ENCODE results near the gene NUBP2.

NUBP2 gene

GRCh38 chr16:1772362-1772907 lies 10.3 kb upstream of the NUBP2 start, which contains the start of gene EME2:
Gene EME2, plus strand, starts transcription at chr16:1772810. Its CDS starts 418 bp downstream, at chr16:1773228.
- peak; percentile 34 for DNase-seq (ENCODE audit: low read depth)

GRCh38 chr16:1772908-1773702 lies 9.7 kb upstream of the NUBP2 start, which contains the start of gene MRPS34:
Gene MRPS34, minus strand, starts transcription at chr16:1773134. Its CDS starts 15 bp downstream, at chr16:1773119.
- peak; percentile 68 for DNase-seq (ENCODE audit: low read depth)

- DNase-seq (ENCODE audit: low read depth) = no peak
These were observed 8.9 kb upstream of the NUBP2 start for GRCh38 chr16:1773703-1774447.

DNA sequence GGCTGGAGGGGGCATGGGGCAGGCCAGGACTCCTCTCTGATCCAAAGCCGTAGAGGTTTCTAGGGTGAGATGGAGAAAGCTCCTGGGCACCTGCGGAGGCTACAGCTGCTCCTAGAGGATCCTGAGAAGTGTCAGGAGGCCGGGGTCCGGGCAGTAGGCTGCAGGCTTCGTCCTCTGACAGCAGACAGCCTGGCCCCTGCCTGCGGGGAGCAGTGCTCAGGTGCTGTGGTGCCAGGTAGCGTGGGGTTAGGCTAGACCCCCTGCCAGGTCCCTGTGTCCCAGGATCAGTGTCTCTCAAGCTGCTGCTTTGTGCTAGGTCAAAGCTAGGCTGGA lies 8.3 kb upstream of the NUBP2 start:
- no peak for DNase-seq (ENCODE audit: low read depth)

DNA sequence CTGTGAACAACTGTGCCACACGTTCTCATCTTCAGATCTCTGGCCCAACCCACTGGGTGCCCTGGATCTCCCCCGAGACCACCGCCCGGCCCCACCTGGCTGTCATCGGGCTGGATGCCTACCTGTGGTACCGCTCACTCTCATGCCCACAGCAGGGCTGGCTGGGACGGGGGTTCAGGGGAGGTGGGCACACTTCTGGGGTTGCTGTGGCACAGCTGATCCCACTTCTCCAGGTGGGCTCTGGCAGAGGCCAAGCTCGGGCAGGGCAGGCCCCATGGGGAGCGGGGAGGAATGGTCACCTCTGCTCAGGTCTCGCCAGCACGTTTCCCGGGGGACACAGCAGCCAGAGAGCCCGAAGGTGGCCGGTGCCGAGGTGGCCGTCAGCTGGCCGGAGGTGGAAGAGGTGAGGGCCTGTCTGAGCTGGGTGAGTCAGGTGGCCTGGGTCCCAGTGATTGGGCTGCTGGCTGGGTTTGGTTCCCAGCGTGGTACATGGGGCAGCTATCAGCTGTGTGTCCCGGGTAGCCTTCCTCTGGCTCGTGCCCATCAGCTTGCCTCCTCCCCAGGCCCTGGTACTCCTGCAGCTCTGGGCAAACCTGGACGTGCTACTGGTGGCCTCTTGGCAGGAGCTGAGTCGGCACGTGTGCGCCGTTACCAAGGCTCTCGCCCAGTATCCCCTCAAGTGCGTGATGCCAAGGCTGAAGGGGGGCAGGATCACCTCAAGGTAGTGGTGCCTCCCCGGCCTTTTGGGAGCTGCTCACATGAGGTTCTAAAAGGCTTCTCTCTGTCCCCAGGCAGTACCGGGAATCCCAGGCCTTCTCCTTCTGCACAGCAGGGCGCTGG lies 7.5 kb upstream of the NUBP2 start:
- DNase-seq (ENCODE audit: low read depth) = no peak

DNA sequence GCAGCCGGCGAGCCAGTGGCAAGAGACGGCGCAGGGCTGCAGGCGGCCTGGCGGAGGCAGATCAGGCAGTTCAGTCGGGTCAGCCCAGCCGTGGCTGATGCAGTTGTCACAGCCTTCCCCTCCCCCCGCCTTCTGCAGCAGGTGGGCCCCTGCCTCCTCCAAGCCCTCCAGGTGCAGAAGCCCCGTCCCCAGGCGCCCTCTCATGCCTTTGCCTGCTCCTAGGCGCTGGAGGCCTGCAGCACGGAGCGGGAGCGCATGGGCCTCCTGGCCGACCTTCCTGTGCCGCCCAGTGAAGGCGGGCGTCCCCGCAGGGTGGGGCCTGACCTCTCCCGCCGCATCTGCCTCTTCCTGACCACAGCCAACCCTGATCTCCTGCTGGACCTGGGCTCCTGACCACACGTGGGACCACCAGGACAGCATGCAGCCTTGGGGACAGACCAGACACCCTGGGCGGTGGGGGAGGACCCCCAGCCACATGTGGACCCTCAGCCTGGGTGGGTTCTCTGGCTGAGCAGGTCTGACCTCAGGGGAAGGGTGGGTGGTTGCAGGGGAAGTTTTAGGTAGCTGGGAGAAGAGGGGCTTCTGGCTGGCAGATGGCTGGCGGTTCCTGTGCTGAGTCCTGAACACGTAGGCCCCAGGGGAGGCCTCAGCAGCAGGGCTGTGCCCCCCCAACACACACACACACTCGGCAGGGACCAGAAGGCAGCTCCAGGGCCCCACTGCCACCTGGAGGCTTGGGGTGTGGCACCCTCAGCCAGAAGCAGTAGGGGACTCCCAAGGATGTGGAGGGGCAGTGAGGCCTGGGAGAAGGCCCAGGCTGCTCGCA lies 6.7 kb upstream of the NUBP2 start:
- no peak for DNase-seq (ENCODE audit: low read depth)

DNA sequence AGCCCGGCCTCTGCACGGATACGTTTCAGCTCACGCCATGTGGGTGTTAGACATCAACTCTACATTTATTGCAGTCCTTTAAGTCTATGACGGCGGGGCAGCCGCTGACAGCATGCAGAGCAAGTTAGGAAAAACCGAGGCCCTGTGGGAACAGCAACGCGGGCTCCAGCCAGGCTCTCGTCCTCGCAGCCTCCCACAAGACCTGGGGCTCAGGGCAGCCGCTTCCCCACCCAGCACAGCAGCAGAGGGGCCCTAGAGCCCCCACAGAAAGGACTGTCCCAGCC lies 6.1 kb upstream of the NUBP2 start:
- no peak for DNase-seq (ENCODE audit: low read depth)

GRCh38 chr16:1776991-1777374 lies 5.8 kb upstream of the NUBP2 start:
- no peak for DNase-seq (ENCODE audit: low read depth)

- DNase-seq (ENCODE audit: low read depth) = no peak
These were observed 5.2 kb upstream of the NUBP2 start for GRCh38 chr16:1777375-1778199.

GRCh38 chr16:1778200-1779179 lies 4.3 kb upstream of the NUBP2 start:
- DNase-seq (ENCODE audit: low read depth) = no peak

- no peak for DNase-seq (ENCODE audit: low read depth)
These were observed 3.5 kb upstream of the NUBP2 start for GRCh38 chr16:1779234-1779701.

DNA sequence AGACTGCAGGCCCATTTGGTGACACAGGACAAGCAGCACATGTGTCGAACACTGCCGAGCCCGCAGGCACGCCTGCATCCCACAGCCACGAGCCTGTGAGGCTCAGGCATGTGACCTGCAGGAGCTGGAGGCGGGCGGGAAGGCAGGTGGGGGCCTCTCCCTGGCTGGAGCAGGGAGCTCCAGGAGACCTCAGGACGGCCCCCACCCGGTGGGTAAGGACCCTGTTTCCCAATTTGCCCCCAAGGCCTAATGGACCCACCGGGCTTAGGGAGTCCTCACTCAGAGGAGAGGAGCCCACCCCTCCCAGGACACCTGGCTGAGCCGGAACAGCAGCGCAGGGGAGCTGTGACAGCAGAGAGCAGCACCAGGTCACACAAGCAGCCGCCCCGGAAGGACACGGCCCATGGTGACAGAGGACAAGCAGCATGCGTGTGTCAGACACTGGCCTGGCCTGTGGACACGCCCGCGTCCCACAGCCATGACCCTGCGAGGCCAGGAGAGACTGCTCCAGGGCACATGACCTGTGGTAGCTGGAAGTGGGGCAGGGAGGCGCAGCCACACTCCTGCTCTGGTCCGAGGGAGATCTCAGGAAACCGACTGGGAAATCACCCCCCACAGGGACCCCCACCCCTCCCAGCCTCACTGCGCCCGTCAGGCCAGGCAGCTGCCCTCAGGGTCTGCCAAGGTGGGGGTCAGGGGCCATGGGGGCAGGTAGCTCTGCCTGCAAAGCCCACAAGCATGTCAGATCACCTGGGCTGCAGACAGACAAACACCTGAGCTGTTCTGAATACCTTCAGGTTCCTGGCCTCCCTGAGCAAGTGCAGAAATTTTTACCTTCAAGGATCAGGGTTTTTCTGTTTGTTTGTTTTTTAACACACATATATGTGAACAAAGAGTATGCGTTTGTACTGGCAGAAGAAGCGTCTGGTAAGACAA lies 2.8 kb upstream of the NUBP2 start:
- DNase-seq (ENCODE audit: low read depth) = no peak

GRCh38 chr16:1780677-1781072 lies 2.1 kb upstream of the NUBP2 start:
- DNase-seq (ENCODE audit: low read depth) = no peak

DNA sequence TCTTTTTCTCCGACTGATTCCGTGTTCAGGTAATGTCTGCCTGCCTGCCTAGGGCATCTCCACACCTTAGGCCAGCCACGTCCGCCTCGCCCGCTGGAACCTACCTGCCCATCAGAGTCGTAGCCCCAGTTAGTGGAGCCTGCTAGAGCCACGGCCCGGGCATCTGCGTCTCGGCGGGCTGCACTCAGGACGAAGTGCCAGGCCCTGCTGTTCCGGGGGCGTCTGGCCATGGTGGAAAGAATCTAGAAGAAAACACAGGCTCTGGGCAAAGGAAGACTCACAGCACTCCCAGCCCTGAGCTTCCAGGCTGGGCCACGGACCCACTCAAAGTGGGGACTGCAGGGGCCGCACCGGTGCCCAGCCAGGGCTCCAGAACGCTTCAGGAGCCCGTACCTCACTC lies 1.5 kb upstream of the NUBP2 start:
- DNase-seq (ENCODE audit: low read depth) = no peak

GRCh38 chr16:1781758-1782407 lies 877 bp upstream of the NUBP2 start:
- no peak for DNase-seq (ENCODE audit: low read depth)

GRCh38 chr16:1784977-1785845 lies 2.5 kb downstream of the NUBP2 start:
- DNase-seq (ENCODE audit: low read depth) = no peak

DNA sequence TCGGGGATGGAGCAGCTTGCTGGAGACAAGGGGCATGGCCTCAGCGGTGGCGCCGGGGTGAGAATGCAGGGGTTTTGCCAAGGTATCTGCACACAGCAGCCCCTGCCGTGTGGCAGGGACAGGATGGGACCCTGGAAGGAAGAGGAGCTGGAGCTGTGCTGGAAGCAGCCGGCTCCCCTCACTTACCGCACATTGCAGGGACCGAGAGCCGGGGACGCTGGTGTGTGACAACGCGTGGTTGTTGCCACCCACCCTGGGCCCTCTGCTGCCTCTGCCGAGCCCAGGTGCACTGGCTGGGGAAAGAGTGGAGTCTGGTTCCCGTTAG lies 3.0 kb downstream of the NUBP2 start:
- no peak for DNase-seq (ENCODE audit: low read depth)
